GM12801 (cell line): ENCODE data around the gene SLC49A3.

Experiments
- TF ChIP-seq, protein P1 (sequence below): IDR thresholded peaks from one replicate; pipeline ENCODE4 v1.5.1; 2011; ENCODE audit warnings: control low read depth; ENCODE audit not compliant: insufficient read length; ENCODE audit errors: extremely low read depth

SLC49A3 gene

DNA sequence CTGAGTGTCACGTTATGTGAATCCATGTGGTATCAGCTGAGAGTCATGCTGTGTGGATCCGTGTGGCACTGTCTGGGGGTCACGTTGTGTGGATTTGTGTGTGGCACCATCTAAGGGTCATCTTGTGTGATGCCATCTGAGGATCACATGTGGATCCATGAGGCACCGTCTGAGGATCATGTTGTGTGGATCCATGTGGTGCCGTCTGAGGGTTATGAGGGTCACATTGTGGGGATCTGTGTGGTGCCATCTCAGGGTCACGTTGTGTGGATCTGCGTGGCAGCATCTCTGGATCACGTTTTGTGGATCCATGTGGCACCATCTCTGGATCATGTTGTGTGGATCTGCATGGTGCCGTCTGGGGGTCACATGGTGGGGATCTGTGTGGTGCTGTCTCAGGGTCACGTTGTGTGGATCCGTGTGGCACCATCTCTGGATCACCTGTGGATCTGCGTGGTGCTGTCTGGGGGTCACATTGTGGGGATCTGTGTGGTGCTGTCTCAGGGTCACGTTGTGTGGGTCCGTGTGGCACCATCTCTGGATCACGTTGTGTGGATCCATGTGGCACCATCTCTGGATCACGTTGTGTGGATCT, 56.7 kb downstream of the SLC49A3 start:
- TF ChIP-seq, protein P1, sequence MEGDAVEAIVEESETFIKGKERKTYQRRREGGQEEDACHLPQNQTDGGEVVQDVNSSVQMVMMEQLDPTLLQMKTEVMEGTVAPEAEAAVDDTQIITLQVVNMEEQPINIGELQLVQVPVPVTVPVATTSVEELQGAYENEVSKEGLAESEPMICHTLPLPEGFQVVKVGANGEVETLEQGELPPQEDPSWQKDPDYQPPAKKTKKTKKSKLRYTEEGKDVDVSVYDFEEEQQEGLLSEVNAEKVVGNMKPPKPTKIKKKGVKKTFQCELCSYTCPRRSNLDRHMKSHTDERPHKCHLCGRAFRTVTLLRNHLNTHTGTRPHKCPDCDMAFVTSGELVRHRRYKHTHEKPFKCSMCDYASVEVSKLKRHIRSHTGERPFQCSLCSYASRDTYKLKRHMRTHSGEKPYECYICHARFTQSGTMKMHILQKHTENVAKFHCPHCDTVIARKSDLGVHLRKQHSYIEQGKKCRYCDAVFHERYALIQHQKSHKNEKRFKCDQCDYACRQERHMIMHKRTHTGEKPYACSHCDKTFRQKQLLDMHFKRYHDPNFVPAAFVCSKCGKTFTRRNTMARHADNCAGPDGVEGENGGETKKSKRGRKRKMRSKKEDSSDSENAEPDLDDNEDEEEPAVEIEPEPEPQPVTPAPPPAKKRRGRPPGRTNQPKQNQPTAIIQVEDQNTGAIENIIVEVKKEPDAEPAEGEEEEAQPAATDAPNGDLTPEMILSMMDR, result no peak
